Muscle of leg (tissue), 11 donors: ENCODE data around the gene ZNF653. TPM values are rescaled to one million over a fixed set of nuclear protein-coding genes. Genes with fewer than 3 reads are reported as not detected.
"Not testable (repeated sequence)": the region's sequence is repeated elsewhere in the genome, so short reads cannot be mapped to it uniquely, and the experiment has no call there.

Experiments
- DNase-seq: peaks from one replicate; pipeline ENCODE4 v3.0.0; 2013
- H3K27ac ChIP-seq: one replicate; pipeline ENCODE4 v1.5.1; 2013; ENCODE audit warnings: mild to moderate bottlenecking, low read length, control low read depth
- H3K27me3 ChIP-seq: one replicate; pipeline ENCODE4 v1.6.1; 2013; ENCODE audit warnings: low read length; ENCODE audit not compliant: control insufficient read depth, insufficient read depth
- H3K36me3 ChIP-seq: one replicate; pipeline ENCODE4 v1.6.1; 2013; ENCODE audit warnings: low read length; ENCODE audit not compliant: control insufficient read depth, insufficient read depth
- H3K4me1 ChIP-seq: one replicate; pipeline ENCODE4 v1.6.1; 2013; ENCODE audit warnings: low read length; ENCODE audit not compliant: control insufficient read depth, insufficient read depth
- H3K4me3 ChIP-seq: one replicate; pipeline ENCODE4 v1.5.1; 2013; ENCODE audit warnings: low read length, control low read depth
- H3K9me3 ChIP-seq: replicated peaks from 2 replicates; pipeline ENCODE4 v1.6.1; 2013; ENCODE audit warnings: low read depth, low read length; ENCODE audit not compliant: control insufficient read depth
- WGBS: methylation state at CpG from one replicate; pipeline ENCODE4 v1.1.5; 2013; ENCODE audit warnings: missing lambda C conversion rate; ENCODE audit not compliant: insufficient coverage; 5-methylcytosine and 5-hydroxymethylcytosine counted together
- polyA plus RNA-seq, 8 donors: library from polyadenylated mRNA; unstranded; fragments of 120-200 nt; gene quantifications; one replicate each; pipeline versions ENCODE4 v1.2.1 to v1.2.3, GENCODE V29; 2013; ENCODE audit warnings: inconsistent platforms in 1 of 8, low replicate concordance in 1 of 8; ENCODE audit not compliant: insufficient read length in 8 of 8, insufficient read depth in 1 of 8
- total RNA-seq: library from RNA; stranded (reverse); fragments of 120-200 nt; gene quantifications from one replicate; pipeline ENCODE4 v1.2.4, GENCODE V29; 2013

ZNF653 gene
- total and polyA plus RNA-seq, 9 donors: 3.4 to 8.3 (median 5.8) TPM

- DNase-seq: no peak
- WGBS: 91% methylated on average over 5 of the region's 7 CpGs
- no peak overlapping the region for H3K4me3 ChIP-seq
- H3K27ac ChIP-seq: no peak overlapping the region
- H3K9me3 ChIP-seq: no peaks in the 10 kb centered on the region
- H3K4me1 ChIP-seq: peaks cover 3% of the 10 kb centered on the region
- H3K27me3 ChIP-seq: peaks cover 2% of the 10 kb centered on the region
- no peaks in the 10 kb centered on the region for H3K36me3 ChIP-seq
Measured at GRCh38 chr19:11456659-11457058, 49.0 kb downstream of the ZNF653 start.

- H3K4me3 ChIP-seq, H3K36me3 ChIP-seq, H3K9me3 ChIP-seq, DNase-seq, H3K27me3 ChIP-seq, H3K27ac ChIP-seq, H3K4me1 ChIP-seq: not testable (repeated sequence)
- no CpG with 5 or more reads among the region's 9 CpGs for WGBS
Measured at GRCh38 chr19:11455233-11455554, 50.4 kb downstream of the ZNF653 start.

DNA sequence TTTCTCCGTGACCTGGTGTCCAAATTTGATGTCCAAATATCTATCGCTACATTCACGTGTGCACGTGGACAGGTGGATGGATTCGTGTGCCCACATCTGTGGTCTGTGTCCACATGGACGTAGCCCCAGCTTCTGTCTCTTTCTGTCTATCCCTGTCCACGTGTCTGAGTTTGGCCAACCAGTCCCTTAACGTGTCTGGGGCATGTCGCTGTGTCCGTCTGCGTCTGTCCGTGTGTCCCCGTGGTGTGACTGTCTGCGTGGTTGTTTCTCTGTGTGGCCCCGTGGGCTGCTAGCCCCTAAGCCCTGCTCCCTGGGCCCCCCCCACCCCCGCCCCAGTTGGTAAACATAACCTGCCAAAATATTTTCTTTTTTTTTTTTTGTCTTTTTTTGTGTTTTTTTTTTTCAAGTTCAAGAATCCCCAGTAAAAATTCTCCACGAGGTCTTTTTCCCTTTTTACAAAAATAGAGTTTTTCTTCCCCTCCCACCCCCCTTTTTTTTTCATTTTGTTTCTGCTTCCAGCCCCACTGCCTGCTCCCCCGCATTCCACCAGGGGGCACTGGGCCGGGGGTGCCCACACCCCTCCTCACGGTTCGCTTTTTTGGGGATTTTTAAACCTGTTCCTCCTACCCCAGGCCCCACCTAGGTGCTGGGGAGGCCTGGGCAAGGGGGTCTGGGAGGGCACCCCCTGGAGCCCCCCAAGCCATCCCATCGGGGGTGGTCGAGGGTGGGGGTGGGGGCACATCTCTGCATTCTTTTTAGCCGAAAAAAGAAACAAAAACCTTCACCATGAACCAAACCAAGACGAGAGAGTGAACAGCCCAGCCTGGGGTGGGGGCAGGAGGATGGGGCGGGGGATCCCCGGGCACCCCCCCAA lies 51.9 kb downstream of the ZNF653 start:
- H3K9me3 ChIP-seq: no peaks in the 10 kb centered on the region
- H3K4me1 ChIP-seq: peaks cover 6% of the 10 kb centered on the region
- 63% methylated on average over 14 of the region's 27 CpGs for WGBS
- DNase-seq: no peak
- H3K27me3 ChIP-seq: peaks cover 2% of the 10 kb centered on the region
- H3K4me3 ChIP-seq: no peak overlapping the region
- H3K36me3 ChIP-seq: peaks cover 13% of the 10 kb centered on the region
- no peak overlapping the region for H3K27ac ChIP-seq

DNA sequence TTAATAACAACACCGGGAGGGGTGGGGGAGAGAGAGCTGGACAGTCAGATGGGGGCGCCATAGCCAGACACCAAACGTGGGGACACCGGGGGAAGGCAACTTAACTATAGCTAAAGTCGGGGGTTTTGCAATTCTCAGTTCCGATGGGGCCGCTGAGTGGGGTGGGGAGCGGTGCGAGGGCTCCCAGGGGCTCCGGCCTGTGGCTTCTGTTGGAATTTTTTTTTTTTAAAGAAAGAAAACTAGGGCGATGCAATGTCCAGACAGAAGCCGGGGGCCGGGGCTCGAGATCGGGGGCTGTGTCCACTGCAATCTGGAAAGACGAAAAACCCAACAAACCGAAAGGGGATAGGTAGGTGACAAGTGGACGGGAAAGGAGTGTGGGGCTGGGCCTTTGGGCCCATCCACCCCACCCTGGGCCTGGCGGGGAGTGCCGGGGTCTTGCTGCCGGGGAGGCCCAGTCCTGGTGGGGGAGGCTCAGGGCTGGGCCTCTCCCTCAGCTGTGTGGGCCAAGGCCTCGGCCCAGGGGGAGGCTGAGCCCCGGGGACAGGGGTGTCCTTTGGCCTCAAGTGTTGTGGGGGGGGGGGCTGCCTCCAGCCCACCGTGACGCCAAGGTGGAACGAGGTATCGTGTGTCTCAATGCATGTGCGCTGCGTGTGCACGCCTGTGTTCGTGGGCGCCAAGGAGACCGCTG lies 52.9 kb downstream of the ZNF653 start:
- Histone ChIP-seq H3K4me1 (peaks cover 6% of the 10 kb centered on the region), H3K9me3 (no peaks in the 10 kb centered on the region), H3K4me3 (no peak overlapping the region), H3K27me3 (no peaks in the 10 kb centered on the region), H3K27ac (no peak overlapping the region), H3K36me3 (peaks cover 22% of the 10 kb centered on the region)
- DNase-seq: no peak
- 63% methylated on average over 19 of the region's 33 CpGs for WGBS

DNA sequence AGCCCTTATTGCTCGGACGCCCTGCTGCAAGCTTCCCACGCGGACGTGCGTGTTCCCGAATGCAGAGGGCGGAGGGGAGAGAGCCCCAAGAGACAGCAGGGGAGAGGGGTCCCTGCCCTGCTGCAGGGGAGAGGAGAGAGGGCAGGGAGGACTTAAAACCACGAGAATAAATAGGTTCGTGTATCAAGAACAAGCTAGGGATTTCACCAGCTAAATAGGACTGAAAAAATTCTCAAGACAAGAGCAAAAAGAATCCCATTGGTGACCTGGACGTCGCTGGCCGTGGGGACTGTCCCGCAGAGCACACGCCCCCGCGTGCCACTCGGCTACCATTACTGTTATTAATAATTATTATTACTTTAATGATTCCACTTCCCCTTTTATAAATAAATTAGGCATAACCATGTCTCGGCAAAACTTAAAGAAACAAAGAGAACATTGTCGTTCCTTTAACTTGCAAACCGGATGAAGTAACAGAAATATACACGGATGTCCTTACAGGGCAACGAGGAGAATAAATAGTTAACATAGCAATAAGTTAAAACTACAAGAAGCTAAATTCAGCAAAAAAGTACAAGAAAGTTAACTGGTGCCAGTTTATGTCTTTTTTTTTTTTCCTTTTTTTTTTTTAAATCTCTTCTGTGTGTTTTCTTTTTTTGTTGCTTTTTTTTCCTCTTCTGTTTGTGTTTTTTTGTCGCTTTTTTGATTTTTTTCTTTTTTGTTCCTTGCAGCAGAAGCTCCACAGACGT lies 53.6 kb downstream of the ZNF653 start:
- Histone ChIP-seq H3K27ac (no peak overlapping the region), H3K4me3 (no peak overlapping the region), H3K9me3 (no peaks in the 10 kb centered on the region), H3K36me3 (peaks cover 29% of the 10 kb centered on the region), H3K27me3 (no peaks in the 10 kb centered on the region), H3K4me1 (peaks cover 6% of the 10 kb centered on the region)
- WGBS: 22% methylated on average over 4 of the region's 25 CpGs
- peak; percentile 40 for DNase-seq

DNA sequence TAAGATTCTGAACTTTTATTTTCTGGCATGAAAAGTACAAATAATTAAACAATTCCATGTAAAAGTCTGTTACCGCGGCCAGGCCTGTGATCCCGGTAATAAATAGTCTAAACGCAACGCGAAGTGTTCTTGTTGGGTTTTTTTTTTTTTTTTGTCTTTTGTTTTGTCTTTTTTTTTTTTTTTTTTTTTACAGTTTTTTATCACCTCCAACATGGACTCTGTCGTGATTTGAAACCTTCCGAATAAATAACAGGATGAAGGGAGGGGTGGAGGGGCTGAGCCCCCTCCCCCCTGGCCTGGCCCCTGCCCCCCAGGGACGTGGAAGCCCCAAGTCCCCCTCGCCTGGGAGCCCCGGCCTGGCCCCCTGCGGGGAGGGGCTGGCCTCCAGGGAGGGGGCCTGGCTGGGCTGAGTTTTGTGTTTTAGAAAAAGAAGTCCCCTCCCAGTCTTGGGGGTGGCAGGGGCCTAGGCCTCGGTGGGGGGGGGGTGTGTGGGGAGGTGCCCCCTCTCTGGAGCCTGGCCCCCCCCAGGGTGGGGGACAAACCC lies 54.2 kb downstream of the ZNF653 start:
- H3K9me3 ChIP-seq: no peaks in the 10 kb centered on the region
- DNase-seq: no peak
- H3K4me1 ChIP-seq: peaks cover 6% of the 10 kb centered on the region
- H3K27me3 ChIP-seq: no peaks in the 10 kb centered on the region
- H3K4me3 ChIP-seq: no peak overlapping the region
- WGBS: no CpG with 5 or more reads among the region's 13 CpGs
- peaks cover 36% of the 10 kb centered on the region for H3K36me3 ChIP-seq
- H3K27ac ChIP-seq: no peak overlapping the region

DNA sequence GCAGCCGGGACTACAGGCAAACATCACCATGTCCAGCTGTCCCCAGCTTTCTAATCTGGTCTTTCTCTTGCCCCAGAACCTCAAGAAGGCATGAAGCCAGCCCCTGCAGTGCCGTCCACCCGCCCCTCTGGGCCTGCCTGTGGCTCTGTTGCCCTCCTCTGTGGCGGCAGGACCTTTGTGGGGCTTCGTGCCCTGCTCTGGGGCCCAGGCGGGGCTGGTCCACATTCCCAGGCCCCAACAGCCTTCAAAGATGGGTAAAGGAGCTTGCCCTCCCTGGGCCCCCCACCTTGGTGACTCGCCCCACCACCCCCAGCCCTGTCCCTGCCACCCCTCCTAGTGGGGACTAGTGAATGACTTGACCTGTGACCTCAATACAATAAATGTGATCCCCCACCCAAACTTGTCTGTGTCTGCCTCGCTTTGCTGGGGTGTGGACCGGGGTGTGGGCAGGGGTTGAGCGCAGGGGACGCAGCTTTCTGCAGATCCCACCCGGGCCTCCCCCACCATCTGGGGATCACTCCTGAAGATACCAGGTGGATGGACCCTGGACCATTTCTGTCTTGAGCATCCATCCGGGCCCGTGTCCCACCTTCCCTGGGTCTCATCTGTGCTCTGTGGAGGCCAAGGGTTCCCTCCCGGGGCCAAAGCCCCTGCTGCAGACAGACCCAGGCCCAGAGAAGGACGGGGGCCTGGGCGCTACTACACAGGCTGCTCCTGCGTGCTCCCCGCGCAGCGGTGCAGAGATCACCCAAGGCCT lies 54.9 kb downstream of the ZNF653 start:
- Histone ChIP-seq H3K36me3 (peaks cover 42% of the 10 kb centered on the region), H3K27ac (no peak overlapping the region), H3K9me3 (no peaks in the 10 kb centered on the region), H3K27me3 (no peaks in the 10 kb centered on the region), H3K4me3 (no peak overlapping the region), H3K4me1 (peaks cover 6% of the 10 kb centered on the region)
- DNase-seq: no peak
- WGBS: 78% methylated on average over 9 of the region's 21 CpGs

GRCh38 chr19:11448923-11449554 lies 56.6 kb downstream of the ZNF653 start:
- Histone ChIP-seq H3K9me3 (no peaks in the 10 kb centered on the region), H3K27ac (no peak overlapping the region), H3K36me3 (peaks cover 59% of the 10 kb centered on the region), H3K27me3 (no peaks in the 10 kb centered on the region), H3K4me1 (peaks cover 6% of the 10 kb centered on the region), H3K4me3 (no peak overlapping the region)
- 93% methylated on average over 31 of the region's 31 CpGs for WGBS
- no peak for DNase-seq

DNA sequence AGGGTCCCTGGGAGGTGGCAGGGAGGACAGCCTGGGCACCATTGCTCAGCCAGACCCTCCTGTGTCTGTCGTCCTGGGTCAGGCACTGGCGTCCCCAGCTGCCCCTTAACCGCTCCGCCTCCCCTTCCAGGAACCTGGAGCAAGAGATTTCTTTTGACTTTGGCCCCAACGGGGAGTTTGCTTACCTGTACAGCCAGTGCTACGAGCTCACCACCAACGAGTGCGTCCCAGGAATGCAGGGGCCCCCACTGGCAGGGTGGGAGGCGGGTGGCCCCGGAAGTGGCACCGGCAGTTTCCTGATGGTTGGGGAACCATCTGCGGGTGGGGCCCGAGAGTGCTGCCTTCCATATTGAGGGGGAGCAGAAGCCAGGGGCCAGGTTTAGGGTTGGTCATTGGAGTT lies 57.2 kb downstream of the ZNF653 start:
- Histone ChIP-seq H3K36me3 (peaks cover 62% of the 10 kb centered on the region), H3K27ac (no peak overlapping the region), H3K27me3 (no peaks in the 10 kb centered on the region), H3K9me3 (no peaks in the 10 kb centered on the region), H3K4me1 (peaks cover 6% of the 10 kb centered on the region), H3K4me3 (no peak overlapping the region)
- 88% methylated on average over 12 of the region's 13 CpGs for WGBS
- DNase-seq: no peak
